Parathyroid adenoma (tissue), 2 donors: ENCODE results near the gene DSCAM.

Experiments
- H2AFZ ChIP-seq: fragments of 300-600 bp; sonication (generic); one replicate; pipeline ENCODE4 v1.7.0; 2017; ENCODE audit warnings: antibody characterized with exemption, mild to moderate bottlenecking
- H3K27ac ChIP-seq: fragments of 300-600 bp; sonication (generic); one replicate; pipeline ENCODE4 v1.7.0; 2017
- H3K27me3 ChIP-seq: fragments of 300-600 bp; sonication (generic); one replicate; pipeline ENCODE4 v1.7.0; 2017; ENCODE audit warnings: low read length; ENCODE audit not compliant: control insufficient read depth, insufficient read depth
- H3K36me3 ChIP-seq: fragments of 300-600 bp; sonication (generic); one replicate; pipeline ENCODE4 v1.7.0; 2017; ENCODE audit warnings: low read length; ENCODE audit not compliant: control insufficient read depth, insufficient read depth
- H3K4me1 ChIP-seq: fragments of 300-600 bp; sonication (generic); one replicate; pipeline ENCODE4 v1.7.0; 2017; ENCODE audit warnings: control low read depth
- H3K4me2 ChIP-seq: fragments of 300-600 bp; sonication (generic); one replicate; pipeline ENCODE4 v1.7.0; 2017; ENCODE audit warnings: low read length
- H3K4me3 ChIP-seq: fragments of 300-600 bp; sonication (generic); one replicate; pipeline ENCODE4 v1.7.0; 2017; ENCODE audit warnings: low read depth, low read length
- H3K79me2 ChIP-seq: fragments of 300-600 bp; sonication (generic); one replicate; pipeline ENCODE4 v1.7.0; 2017; ENCODE audit warnings: control low read depth
- H3K9ac ChIP-seq: fragments of 300-600 bp; sonication (generic); one replicate; pipeline ENCODE4 v1.7.0; 2017; ENCODE audit warnings: mild to moderate bottlenecking
- H3K9me3 ChIP-seq: fragments of 300-600 bp; sonication (generic); one replicate; pipeline ENCODE4 v1.7.0; 2017; ENCODE audit warnings: low read length; ENCODE audit not compliant: control insufficient read depth
- CTCF ChIP-seq: fragments of 300-600 bp; sonication (generic); IDR thresholded peaks from one replicate; pipeline ENCODE4 v1.7.0; 2017; ENCODE audit warnings: antibody characterized with exemption, mild to moderate bottlenecking
- donor health status: primary hyperparathyroidism.

DSCAM gene

GRCh38 chr21:40646651-40647050 is 200.3 kb downstream of the DSCAM start:
- Histone ChIP-seq H3K27ac (no peak overlapping the region), H3K4me3 (no peak overlapping the region), H3K9me3 (no peaks in the 10 kb centered on the region), H3K4me1 (no peaks in the 10 kb centered on the region), H3K79me2 (no peaks in the 10 kb centered on the region), H3K27me3 (no peaks in the 10 kb centered on the region), H3K9ac (no peak overlapping the region), H3K4me2 (no peak overlapping the region), H2AFZ (no peak overlapping the region), H3K36me3 (no peaks in the 10 kb centered on the region)
- TF ChIP-seq CTCF, result no peak

- Histone ChIP-seq H3K79me2 (no peaks in the 10 kb centered on the region), H3K27ac (no peak overlapping the region), H3K4me1 (no peaks in the 10 kb centered on the region), H3K9me3 (no peaks in the 10 kb centered on the region), H3K4me3 (no peak overlapping the region), H3K27me3 (no peaks in the 10 kb centered on the region), H3K4me2 (no peak overlapping the region), H3K9ac (no peak overlapping the region), H3K36me3 (no peaks in the 10 kb centered on the region), H2AFZ (no peak overlapping the region)
- TF ChIP-seq CTCF, result no peak
Measured at GRCh38 chr21:40641042-40641441, 205.9 kb downstream of the DSCAM start.

- TF ChIP-seq CTCF, result no peak
- H3K27ac ChIP-seq, result no peak overlapping the region
Measured at GRCh38 chr21:40640266-40640789, 206.6 kb downstream of the DSCAM start.

GRCh38 chr21:40639616-40640194 is 207.3 kb downstream of the DSCAM start:
- H3K36me3 ChIP-seq, result no peaks in the 10 kb centered on the region
- no peak for TF ChIP-seq CTCF

More at GRCh38 chr21:40640266-40640789, 206.6 kb downstream of the DSCAM start:
- Histone ChIP-seq H3K4me3 (no peak overlapping the region), H3K9me3 (no peaks in the 10 kb centered on the region), H2AFZ (no peak overlapping the region), H3K27me3 (no peaks in the 10 kb centered on the region), H3K9ac (no peak overlapping the region), H3K4me1 (no peaks in the 10 kb centered on the region), H3K79me2 (no peaks in the 10 kb centered on the region), H3K4me2 (no peak overlapping the region), H3K36me3 (no peaks in the 10 kb centered on the region)

More at GRCh38 chr21:40639616-40640194, 207.3 kb downstream of the DSCAM start:
- Histone ChIP-seq H3K9me3 (no peaks in the 10 kb centered on the region), H3K9ac (no peak overlapping the region), H3K4me3 (no peak overlapping the region), H3K4me1 (no peaks in the 10 kb centered on the region), H2AFZ (no peak overlapping the region), H3K4me2 (no peak overlapping the region), H3K79me2 (no peaks in the 10 kb centered on the region), H3K27ac (no peak overlapping the region), H3K27me3 (no peaks in the 10 kb centered on the region)
